Adipose tissue (tissue), 3 donors: Measurements from ENCODE around the gene TLR9. TPM values are rescaled to one million over a fixed set of nuclear protein-coding genes. Genes with fewer than 3 reads are reported as not detected.

Experiments used
- polyA plus RNA-seq, 3 donors: library from polyadenylated mRNA; stranded (reverse); fragments of 200-250 nt; gene quantifications; one replicate each; pipeline ENCODE4 v1.2.3, GENCODE V29; 2013
- donor health status: healthy with polysubstance abuse.
- donor health status: Bipolar disorder and iron deficiency.
- donor health status: healthy.

The TLR9 gene
- polyA plus RNA-seq, 3 donors: 0.08 to 0.22 (median 0.15) TPM

Other genes starting within 250 kb of the TLR9 start
- 10 to 100 TPM; 22.6 to 73.7 (median 46.8) TPM for gene ACY1, start 242.1 kb downstream of the TLR9 start, polyA plus RNA-seq
- gene RPL29, start 229.8 kb downstream of the TLR9 start, polyA plus RNA-seq: 1,000 to 10,000 TPM; 1,845 to 3,201 (median 3,021) TPM
- gene DUSP7, start 169.1 kb downstream of the TLR9 start, polyA plus RNA-seq: 1 to 10 TPM; 3.2 to 10.0 (median 9.4) TPM
- gene POC1A, start 71.2 kb downstream of the TLR9 start, polyA plus RNA-seq: 1 to 10 TPM in 1 of 3 donors, under 1 TPM in 2; 0.74 to 2.6 (median 0.90) TPM
- gene ALAS1, start 27.5 kb downstream of the TLR9 start, polyA plus RNA-seq: 10 to 100 TPM; 17.1 to 70.8 (median 37.3) TPM
- 10 to 100 TPM; 20.0 to 58.3 (median 51.4) TPM for gene TWF2, start 13.5 kb upstream of the TLR9 start, polyA plus RNA-seq
- gene PPM1M, start 20.1 kb upstream of the TLR9 start, polyA plus RNA-seq: 10 to 100 TPM in 2 of 3 donors, 1 to 10 TPM in 1; 6.0 to 31.8 (median 18.1) TPM
- gene WDR82, start 53.0 kb upstream of the TLR9 start, polyA plus RNA-seq: 10 to 100 TPM; 16.3 to 44.0 (median 40.5) TPM
- 100 to 1,000 TPM in 1 of 3 donors, 10 to 100 TPM in 1, 1 to 10 TPM in 1; 9.3 to 111 (median 37.8) TPM for gene GLYCTK, start 62.2 kb upstream of the TLR9 start, polyA plus RNA-seq
- gene DNAH1, start 90.7 kb upstream of the TLR9 start, polyA plus RNA-seq: 10 to 100 TPM in 1 of 3 donors, 1 to 10 TPM in 2; 2.4 to 10.7 (median 8.0) TPM
- gene BAP1, start 184.4 kb upstream of the TLR9 start, polyA plus RNA-seq: 10 to 100 TPM; 32.2 to 55.4 (median 54.9) TPM
- 1 to 10 TPM; 4.6 to 9.8 (median 5.5) TPM for gene PHF7, start 185.0 kb upstream of the TLR9 start, polyA plus RNA-seq
- gene SEMA3G, start 219.5 kb upstream of the TLR9 start, polyA plus RNA-seq: 10 to 100 TPM in 2 of 3 donors, 1 to 10 TPM in 1; 7.7 to 92.8 (median 49.7) TPM
- 10 to 100 TPM in 2 of 3 donors, 1 to 10 TPM in 1; 1.1 to 14.8 (median 11.6) TPM for gene TNNC1, start 228.4 kb upstream of the TLR9 start, polyA plus RNA-seq
- gene NISCH, start 230.0 kb upstream of the TLR9 start, polyA plus RNA-seq: 10 to 100 TPM; 27.5 to 46.8 (median 41.2) TPM